Anterior cingulate cortex (tissue), 58 donors: ENCODE measurements around the gene DCP1A.
"Not testable (repeated sequence)": the region's sequence is repeated elsewhere in the genome, so short reads cannot be mapped to it uniquely, and the experiment has no call there.

Experiments
- DNase-seq, 58 donors: peaks; one replicate each; lab custom pipeline; 2025; lab: John Stamatoyannopoulos, UW

Gene DCP1A

GRCh38 chr3:53329897-53330296, 17.4 kb downstream of the DCP1A start:
- no peak for DNase-seq

GRCh38 chr3:53328746-53329145, 18.6 kb downstream of the DCP1A start:
- no peak for DNase-seq

GRCh38 chr3:53327986-53328385, 19.4 kb downstream of the DCP1A start:
- DNase-seq: not testable (repeated sequence)

- no peak for DNase-seq
Measured at GRCh38 chr3:53324105-53324504, 23.2 kb downstream of the DCP1A start.

GRCh38 chr3:53320697-53321096, 26.6 kb downstream of the DCP1A start:
- DNase-seq: no peak

GRCh38 chr3:53318522-53318921, 28.8 kb downstream of the DCP1A start:
- no peak for DNase-seq

GRCh38 chr3:53312832-53313231, 34.5 kb downstream of the DCP1A start:
- DNase-seq: no peak

- no peak for DNase-seq
Measured at GRCh38 chr3:53311882-53312281, 35.5 kb downstream of the DCP1A start.

- no peak for DNase-seq
Measured at GRCh38 chr3:53303957-53304356, 43.4 kb downstream of the DCP1A start.

- DNase-seq: no peak
Measured at GRCh38 chr3:53303549-53303948, 43.8 kb downstream of the DCP1A start.

- DNase-seq: no peak
Measured at GRCh38 chr3:53300826-53301225, 46.5 kb downstream of the DCP1A start.

GRCh38 chr3:53299611-53300023, 47.7 kb downstream of the DCP1A start:
- peak in 2 of 58 donors; percentile 22 to 28 for DNase-seq

GRCh38 chr3:53295410-53295809, 51.9 kb downstream of the DCP1A start:
- DNase-seq: no peak

GRCh38 chr3:53293867-53294266, 53.5 kb downstream of the DCP1A start:
- peak in 5 of 58 donors; percentile 5 to 26 (median 16) for DNase-seq

GRCh38 chr3:53288214-53288613, 59.1 kb downstream of the DCP1A start:
- no peak for DNase-seq

- DNase-seq: peak in 15 of 58 donors; percentile 1 to 40 (median 12)
Measured at GRCh38 chr3:53287131-53287629, 60.2 kb downstream of the DCP1A start.

GRCh38 chr3:53286727-53287126, 60.6 kb downstream of the DCP1A start:
- DNase-seq: no peak

- no peak for DNase-seq
Measured at GRCh38 chr3:53282581-53282980, 64.8 kb downstream of the DCP1A start.

- no peak for DNase-seq
Measured at GRCh38 chr3:53278667-53279066, 68.7 kb downstream of the DCP1A start.

GRCh38 chr3:53274938-53275605, 72.3 kb downstream of the DCP1A start:
- DNase-seq: no peak

GRCh38 chr3:53273146-53273670, 74.1 kb downstream of the DCP1A start:
- no peak for DNase-seq
